Fibroblast of lung (primary cell): ENCODE results near the gene DCAF7. TPM values are rescaled to one million over a fixed set of nuclear protein-coding genes. Genes with fewer than 3 reads are reported as not detected.

Source experiments
- DNase-seq, 2 donors: peaks; one replicate each; pipeline versions ENCODE4 v3.0.0 to v3.0.0-alpha.2; 2010; ENCODE audit warnings: low read depth in 2 of 2
- H2AFZ ChIP-seq: 2 replicates; pipeline ENCODE4 v1.5.1; 2012; ENCODE audit warnings: low read length, control low read depth, inconsistent platforms
- H3K27ac ChIP-seq: 2 replicates; pipeline ENCODE4 v1.5.1; 2011; ENCODE audit warnings: low read length, control low read depth; ENCODE audit not compliant: insufficient read depth
- H3K27me3 ChIP-seq: 2 replicates; pipeline ENCODE4 v1.5.1; 2011; ENCODE audit warnings: mild to moderate bottlenecking, low read length; ENCODE audit not compliant: control insufficient read depth, insufficient read depth
- H3K36me3 ChIP-seq: 2 replicates; pipeline ENCODE4 v1.5.1; 2011; ENCODE audit warnings: low read length; ENCODE audit not compliant: control insufficient read depth, insufficient read depth
- H3K4me1 ChIP-seq: 2 replicates; pipeline ENCODE4 v1.5.1; 2011; ENCODE audit warnings: low read length; ENCODE audit not compliant: control insufficient read depth, insufficient read depth; ENCODE audit errors: extremely low read depth
- H3K4me2 ChIP-seq: 2 replicates; pipeline ENCODE4 v1.5.1; 2011; ENCODE audit warnings: low read length, control low read depth; ENCODE audit not compliant: insufficient read depth; ENCODE audit errors: extremely low read depth
- H3K4me3 ChIP-seq, 4 experiments: fragments of 200-600 bp in 1 of 4; sonication (generic) in 1 of 4; replicated peaks in 1 of 4; 2 replicates each; pipeline ENCODE4 v1.5.1; 2011 to 2016; ENCODE audit warnings: low read length in 4 of 4, low read depth in 3 of 4, mild to moderate bottlenecking in 3 of 4, control low read depth in 2 of 4, inconsistent platforms in 1 of 4, mixed read lengths in 1 of 4; ENCODE audit not compliant: insufficient read depth in 1 of 4; ENCODE audit errors: control extremely low read depth in 1 of 4
- H3K79me2 ChIP-seq: 2 replicates; pipeline ENCODE4 v1.5.1; 2012; ENCODE audit warnings: mild to moderate bottlenecking, low read length, inconsistent platforms; ENCODE audit not compliant: control insufficient read depth, insufficient read depth
- H3K9ac ChIP-seq: 2 replicates; pipeline ENCODE4 v1.5.1; 2011; ENCODE audit warnings: mild to moderate bottlenecking, low read length, control low read depth; ENCODE audit not compliant: insufficient read depth
- H3K9me3 ChIP-seq: 2 replicates; pipeline ENCODE4 v1.5.1; 2012; ENCODE audit warnings: low read depth, low read length; ENCODE audit not compliant: control insufficient read depth, insufficient read depth
- H4K20me1 ChIP-seq: 2 replicates; pipeline ENCODE4 v1.5.1; 2011; ENCODE audit warnings: low read length; ENCODE audit not compliant: control insufficient read depth, insufficient read depth; ENCODE audit errors: extremely low read depth
- CTCF ChIP-seq, 2 donors: IDR thresholded peaks in 1 of 2; conservative IDR thresholded peaks in 1 of 2; 1 replicate in 1 of 2; 2 replicates in 1 of 2; pipeline ENCODE4 v1.5.1; 2011 to 2012; ENCODE audit warnings: low read length in 2 of 2, control low read depth in 1 of 2, inconsistent platforms in 1 of 2, low read depth in 1 of 2, mild to moderate bottlenecking in 1 of 2
- EZH2 ChIP-seq: IDR thresholded peaks from 2 replicates; pipeline ENCODE4 v1.5.1; 2012; ENCODE audit warnings: low read length, control low read depth, mild to moderate bottlenecking; ENCODE audit errors: missing control alignments
- polyA plus RNA-seq, 2 donors: library from polyadenylated mRNA; depleted of rRNA in 1 of 2; stranded (reverse) in 1 of 2; unstranded in 1 of 2; fragments of >200 nt; gene quantifications; 2 replicates each; pipeline ENCODE4 v1.2.1, GENCODE V29; 2011 to 2012; ENCODE audit warnings: missing spikeins in 1 of 2
- total RNA-seq: library from RNA; depleted of rRNA; stranded (reverse); fragments of >200 nt; gene quantifications from 2 replicates; pipeline ENCODE4 v1.2.1, GENCODE V29; 2014

DCAF7 gene
- total and polyA plus RNA-seq, 2 donors (not counting 1 experiment from before 2014, with no cell fraction given): 13.9 to 38.8 TPM

- H3K4me2 ChIP-seq: no peak overlapping the region
- no peak for TF ChIP-seq CTCF (conservative IDR thresholded peaks at IDR 0.05 in 1 of 2, IDR thresholded peaks at IDR 0.05 in 1 of 2; ENCODE audit: low read depth in 1 of 2, low read length in 2 of 2)
- no peak for TF ChIP-seq EZH2
Measured at GRCh38 chr17:63596856-63597586, 46.7 kb downstream of the DCAF7 start.

GRCh38 chr17:63598281-63598680 is 48.0 kb downstream of the DCAF7 start:
- DNase-seq: peak in 1 of 2 donors; percentile 21
- no peak for TF ChIP-seq EZH2
- no peak for TF ChIP-seq CTCF (conservative IDR thresholded peaks at IDR 0.05 in 1 of 2, IDR thresholded peaks at IDR 0.05 in 1 of 2; ENCODE audit: low read depth in 1 of 2, low read length in 2 of 2)

More at GRCh38 chr17:63596856-63597586, 46.7 kb downstream of the DCAF7 start:
- no peak for DNase-seq
- no peaks in the 10 kb centered on the region for H3K9me3 ChIP-seq
- peaks cover 3% of the 10 kb centered on the region for H3K36me3 ChIP-seq
- H3K27ac ChIP-seq: no peak overlapping the region
- no peaks in the 10 kb centered on the region for H3K27me3 ChIP-seq
- no peaks in the 10 kb centered on the region for H4K20me1 ChIP-seq
- no peak overlapping the region for H3K9ac ChIP-seq
- no peak overlapping the region for H3K4me3 ChIP-seq
- H2AFZ ChIP-seq: no peak overlapping the region
- H3K79me2 ChIP-seq: peaks cover 10% of the 10 kb centered on the region
- peaks cover 3% of the 10 kb centered on the region for H3K4me1 ChIP-seq

GRCh38 chr17:63600569-63601438 is 50.5 kb downstream of the DCAF7 start, which contains the start of gene TACO1:
TSS of gene TACO1 (plus strand) at chr17:63600895. CDS start at chr17:63601084, 189 bp downstream.
- Histone ChIP-seq H2AFZ (peak within 1 kb of the TSS; percentile 91), H3K79me2 (peaks cover 10% of the 10 kb centered on the region), H3K4me1 (peaks cover 3% of the 10 kb centered on the region), H3K27ac (peak within 1 kb of the TSS; percentile 78), H3K4me2 (peak within 1 kb of the TSS; percentile 82), H3K9ac (peak within 1 kb of the TSS; percentile 94), H3K36me3 (peaks cover under 1% of the 10 kb centered on the region), H3K27me3 (no peaks in the 10 kb centered on the region), H3K4me3 (peak within 1 kb of the TSS; percentile 80 to 90 (median 90)), H4K20me1 (no peaks in the 10 kb centered on the region), H3K9me3 (no peaks in the 10 kb centered on the region)
- no peak for TF ChIP-seq EZH2
- no peak for TF ChIP-seq CTCF (conservative IDR thresholded peaks at IDR 0.05 in 1 of 2, IDR thresholded peaks at IDR 0.05 in 1 of 2; ENCODE audit: low read depth in 1 of 2, low read length in 2 of 2)
- peak; percentile 82 to 88 for DNase-seq

More at GRCh38 chr17:63598281-63598680, 48.0 kb downstream of the DCAF7 start:
- Histone ChIP-seq H3K27ac (no peak overlapping the region), H3K36me3 (no peaks in the 10 kb centered on the region), H4K20me1 (no peaks in the 10 kb centered on the region), H2AFZ (no peak overlapping the region), H3K4me1 (peaks cover 3% of the 10 kb centered on the region), H3K9me3 (no peaks in the 10 kb centered on the region), H3K4me3 (no peak overlapping the region), H3K4me2 (no peak overlapping the region), H3K79me2 (peaks cover 10% of the 10 kb centered on the region), H3K9ac (no peak overlapping the region), H3K27me3 (no peaks in the 10 kb centered on the region)
